Ramos (cell line): ENCODE measurements around the gene EYA4.
"Not testable (repeated sequence)": the region's sequence is repeated elsewhere in the genome, so short reads cannot be mapped to it uniquely, and the experiment has no call there.

Source experiments
- in situ Hi-C: fragments of 300-500 bp; cut with MboI; formaldehyde crosslinking; loops from one replicate; pipeline ENCODE4 v1.14.3; 2022; ENCODE audit warnings: low sequenced_read_pairs; ENCODE audit not compliant: unreplicated experiment

Gene EYA4

DNA sequence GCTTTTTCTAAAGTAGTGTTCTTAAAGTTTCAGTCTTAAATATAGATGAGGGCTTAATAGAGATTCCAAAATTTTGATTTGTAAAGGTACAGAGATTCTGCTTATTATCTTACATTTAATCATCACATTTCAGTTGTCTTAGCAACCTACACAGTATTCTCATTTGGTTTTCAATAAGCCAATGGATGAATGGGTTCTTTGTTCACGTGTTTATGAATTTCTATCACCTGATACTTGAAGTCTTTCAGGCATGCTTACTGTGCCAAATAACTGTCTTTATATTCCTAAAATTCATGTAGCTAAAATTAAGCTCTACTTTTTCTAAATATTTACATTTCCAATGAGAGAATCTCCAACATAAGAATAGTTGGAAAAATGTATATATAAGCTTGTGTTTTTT lies 152.7 kb downstream of the EYA4 start:
- in situ Hi-C loops, result no loop called here

DNA sequence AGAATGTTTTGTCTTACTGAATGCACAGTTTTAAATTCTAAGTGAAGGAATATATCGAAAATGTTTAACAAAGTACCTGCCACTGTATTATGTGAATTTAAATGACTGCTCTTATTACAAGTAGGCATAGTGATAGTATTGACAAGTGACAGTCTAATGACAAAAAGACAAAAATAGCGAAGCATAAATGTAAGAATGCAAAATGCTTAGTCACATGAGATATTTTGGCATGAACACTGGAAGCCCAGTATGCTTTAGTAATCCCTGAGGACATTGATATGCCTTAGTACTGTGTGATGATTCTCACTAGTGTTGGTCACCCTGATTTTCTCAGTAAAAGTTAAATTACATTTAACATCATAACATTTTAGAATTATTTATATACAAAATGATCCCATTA lies 153.5 kb downstream of the EYA4 start:
- in situ Hi-C loops, result no loop called here

DNA sequence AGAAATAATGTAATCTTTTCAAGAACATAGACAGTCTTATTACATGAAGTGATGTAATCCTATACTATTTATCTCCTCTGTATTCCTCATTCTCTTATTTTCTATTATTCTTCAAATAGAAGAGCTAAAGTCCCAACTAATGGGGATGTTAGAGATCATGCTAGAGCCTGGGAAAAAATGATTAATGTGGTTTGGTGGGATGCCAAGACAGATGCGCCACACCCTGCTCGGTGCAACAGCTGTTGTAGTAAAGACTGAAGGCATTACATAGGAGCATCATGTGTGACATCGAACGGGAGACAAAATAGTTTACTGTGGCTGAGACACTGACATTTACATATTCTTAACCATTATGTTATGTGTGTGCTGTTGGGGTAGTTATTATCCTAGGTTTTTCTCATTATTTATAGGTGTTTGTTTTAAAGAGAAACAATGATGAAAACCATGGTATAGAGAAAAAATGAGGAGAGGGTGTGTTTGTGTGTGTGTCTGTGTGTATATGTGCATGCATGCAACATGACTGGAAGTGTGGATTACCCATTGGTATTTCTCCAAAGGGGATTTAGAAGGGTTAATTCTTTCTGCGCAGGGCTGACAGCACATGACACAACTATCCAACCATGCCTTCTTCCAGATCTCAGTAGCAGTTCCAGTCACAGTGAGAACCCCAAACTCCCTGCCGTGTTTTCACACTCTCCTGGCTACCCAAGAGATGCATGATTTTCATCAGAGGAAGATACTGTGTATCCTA lies 155.3 kb downstream of the EYA4 start:
- in situ Hi-C loops, result no loop called here

GRCh38 chr6:133396984-133397348 lies 155.8 kb downstream of the EYA4 start:
- in situ Hi-C loops, result no loop called here

- in situ Hi-C loops, result not testable (repeated sequence)
These were observed 156.4 kb downstream of the EYA4 start for GRCh38 chr6:133397601-133398000.

DNA sequence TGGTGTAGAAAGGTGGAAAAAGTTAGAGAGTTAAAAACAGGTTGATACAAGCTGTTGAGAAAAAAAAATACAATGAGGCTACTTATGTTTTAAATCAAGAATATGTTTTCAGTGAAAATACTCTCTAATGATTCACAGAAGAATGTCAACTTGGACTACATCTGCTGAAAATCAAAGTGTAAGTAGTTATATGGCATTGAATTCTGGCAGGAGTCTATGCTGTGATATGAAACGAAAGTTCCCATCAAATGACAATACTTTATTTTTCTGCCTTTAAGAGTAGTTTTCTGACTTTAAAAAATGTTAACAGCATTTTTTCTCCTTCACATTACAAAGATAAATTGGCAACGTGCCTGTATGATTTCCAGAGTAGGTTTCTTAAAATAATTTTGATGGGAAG lies 158.3 kb downstream of the EYA4 start:
- in situ Hi-C loops, result no loop called here

DNA sequence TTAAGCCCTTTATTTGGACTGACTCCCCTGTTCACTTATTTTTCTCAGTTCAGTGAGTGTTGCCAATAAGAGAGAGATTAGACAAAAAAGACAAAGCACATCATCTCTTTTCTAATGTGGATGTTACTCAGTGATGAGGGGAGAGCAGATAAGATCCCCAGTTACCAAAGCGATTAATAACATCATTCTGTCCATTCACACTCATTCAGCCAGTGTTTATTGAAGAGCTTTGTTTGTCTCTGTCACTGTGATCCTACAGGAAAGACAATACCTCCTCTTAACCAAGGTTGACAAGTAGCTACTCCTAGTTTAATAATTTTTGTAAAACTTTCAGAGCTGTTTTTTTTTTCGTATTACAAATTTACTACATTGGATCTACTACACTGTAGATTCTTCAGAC lies 163.0 kb downstream of the EYA4 start:
- in situ Hi-C loops, result no loop called here

- in situ Hi-C loops, result no loop called here
These were observed 163.6 kb downstream of the EYA4 start for GRCh38 chr6:133404728-133405127.

DNA sequence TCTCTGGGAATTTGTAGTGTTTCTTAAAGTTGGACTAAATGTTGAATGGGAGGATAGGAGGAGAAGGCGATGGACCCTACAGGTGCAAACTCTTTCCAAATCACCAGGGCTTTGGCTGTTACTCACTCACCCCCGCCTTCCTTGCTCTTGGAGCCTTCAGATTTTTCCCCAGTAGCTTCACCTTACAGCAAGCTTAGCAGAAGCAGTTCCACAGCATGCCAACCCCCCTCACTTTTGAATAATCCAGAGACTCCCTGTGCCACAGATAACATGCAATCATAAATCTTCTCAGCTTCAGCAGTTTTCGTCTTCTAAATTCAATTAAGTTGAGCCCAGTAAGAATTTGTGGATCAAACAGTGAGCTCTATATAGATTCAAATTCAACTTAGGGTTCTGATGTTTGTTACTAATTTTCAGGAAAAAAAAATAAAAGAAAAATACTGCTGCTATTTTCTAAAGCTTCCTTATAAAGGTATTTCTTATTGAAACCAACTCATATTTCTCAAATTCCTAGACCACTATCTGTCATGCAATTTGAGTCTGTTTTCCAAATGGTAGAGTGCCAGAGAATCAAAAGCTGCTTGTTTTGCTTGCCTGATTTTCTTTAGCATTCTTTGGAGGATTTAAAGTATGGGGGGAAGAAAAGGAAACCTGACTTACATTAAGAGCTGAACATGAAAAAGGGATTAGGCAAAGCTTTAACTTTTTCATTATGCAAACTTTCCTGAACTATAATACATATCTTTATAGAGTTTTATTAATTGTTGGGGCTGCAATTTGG lies 166.4 kb downstream of the EYA4 start:
- in situ Hi-C loops, result no loop called here

- in situ Hi-C loops, result no loop called here
These were observed 167.0 kb downstream of the EYA4 start for GRCh38 chr6:133408132-133408531.

GRCh38 chr6:133408543-133408942 lies 167.4 kb downstream of the EYA4 start:
- in situ Hi-C loops, result no loop called here

GRCh38 chr6:133410638-133411435 lies 169.7 kb downstream of the EYA4 start:
- in situ Hi-C loops, result no loop called here

GRCh38 chr6:133411757-133412156 lies 170.6 kb downstream of the EYA4 start:
- in situ Hi-C loops, result no loop called here

DNA sequence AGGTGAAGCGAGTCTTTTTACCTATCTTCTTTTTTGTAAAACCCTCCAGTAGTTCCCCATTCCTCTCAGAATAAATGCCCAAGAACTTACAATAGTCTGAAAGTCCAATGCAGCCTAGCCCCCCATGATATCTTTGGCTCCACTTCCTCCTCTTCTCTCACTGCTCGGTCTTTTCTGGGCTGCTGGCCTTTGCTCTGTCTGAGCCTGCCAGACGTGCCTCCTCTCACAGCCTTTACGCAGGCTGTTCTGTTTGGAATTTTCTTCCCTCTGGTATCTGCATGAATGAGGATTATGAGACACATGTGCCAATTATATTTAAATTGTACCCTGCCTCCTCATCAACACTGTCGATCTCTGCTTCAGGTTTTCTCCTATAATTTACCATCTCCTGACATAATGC lies 174.1 kb downstream of the EYA4 start:
- in situ Hi-C loops, result no loop called here

GRCh38 chr6:133418108-133418507 lies 177.0 kb downstream of the EYA4 start:
- in situ Hi-C loops, result no loop called here

DNA sequence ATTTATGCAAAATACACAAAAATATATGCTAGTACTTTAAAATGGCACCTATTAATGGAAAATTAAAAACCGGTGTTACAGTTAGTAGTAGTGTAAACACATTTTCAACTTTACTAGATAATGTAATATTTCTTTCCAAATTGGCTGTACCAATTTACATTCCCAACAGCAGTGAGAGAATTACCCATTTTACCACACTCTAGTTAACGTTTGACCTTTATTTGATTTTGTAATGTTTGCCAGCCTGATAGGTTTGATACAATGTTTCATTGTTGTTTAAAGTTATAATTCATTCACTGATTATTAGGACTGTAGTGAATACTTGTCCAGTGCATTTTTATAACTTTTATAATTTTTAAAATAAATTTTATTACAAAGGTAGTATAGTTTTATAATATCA lies 182.1 kb downstream of the EYA4 start:
- in situ Hi-C loops, result no loop called here

DNA sequence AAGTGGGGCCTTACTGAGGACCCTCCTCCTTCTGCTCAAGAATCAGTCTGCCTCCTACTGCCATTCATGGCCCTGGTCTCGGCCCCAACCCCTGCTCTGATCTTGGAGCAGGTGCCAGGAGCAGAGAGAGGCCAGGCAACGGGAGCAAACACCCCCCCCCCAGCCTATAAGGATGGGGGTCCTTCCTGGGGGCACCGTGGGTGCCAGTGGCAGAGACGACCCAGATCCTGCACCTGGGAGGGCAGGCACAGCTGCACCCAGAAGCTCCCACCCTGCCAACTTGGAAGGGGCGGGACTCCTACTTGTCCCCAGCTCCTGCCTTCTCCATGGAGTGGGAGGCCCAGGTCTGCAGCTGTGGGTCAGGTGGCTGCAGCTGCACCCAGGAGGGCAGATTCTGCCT lies 183.2 kb downstream of the EYA4 start:
- in situ Hi-C loops, result no loop called here

DNA sequence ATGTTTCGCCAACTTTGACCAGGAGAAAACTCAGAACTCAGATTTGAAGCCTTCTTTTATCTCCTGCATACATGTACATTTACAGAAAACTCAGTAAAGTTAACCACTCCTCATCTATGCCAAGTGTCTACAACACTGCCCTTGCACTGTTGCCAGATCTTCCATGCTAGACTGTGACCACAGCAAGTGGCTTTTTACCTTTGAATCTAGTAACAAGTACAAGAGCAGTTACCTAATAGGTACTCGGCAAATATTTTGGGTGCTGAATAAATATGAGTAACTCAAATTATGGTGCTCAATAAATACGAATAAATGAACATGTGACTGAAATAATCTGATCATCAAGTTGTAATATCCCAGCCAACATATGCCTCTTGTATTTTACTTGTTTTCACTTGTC lies 184.9 kb downstream of the EYA4 start:
- in situ Hi-C loops, result no loop called here

DNA sequence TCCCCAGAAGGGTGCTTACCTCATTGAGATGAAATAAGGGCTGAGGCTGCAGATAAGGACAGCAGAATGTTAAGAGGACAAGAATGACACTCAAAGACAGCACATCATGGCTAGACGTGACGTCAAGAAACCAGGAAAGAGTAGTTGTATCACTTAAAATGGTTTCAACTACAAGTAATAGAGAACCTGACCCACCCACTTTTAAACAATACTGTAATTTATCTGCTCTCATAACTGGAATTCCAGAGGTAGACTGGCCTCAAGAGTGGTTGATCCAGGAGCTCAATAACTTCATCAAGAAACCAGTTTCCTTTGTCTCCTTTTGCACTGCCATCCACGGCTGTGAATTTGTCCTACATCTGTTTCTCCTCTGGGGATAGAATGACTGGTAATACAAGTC lies 187.1 kb downstream of the EYA4 start:
- in situ Hi-C loops, result no loop called here

DNA sequence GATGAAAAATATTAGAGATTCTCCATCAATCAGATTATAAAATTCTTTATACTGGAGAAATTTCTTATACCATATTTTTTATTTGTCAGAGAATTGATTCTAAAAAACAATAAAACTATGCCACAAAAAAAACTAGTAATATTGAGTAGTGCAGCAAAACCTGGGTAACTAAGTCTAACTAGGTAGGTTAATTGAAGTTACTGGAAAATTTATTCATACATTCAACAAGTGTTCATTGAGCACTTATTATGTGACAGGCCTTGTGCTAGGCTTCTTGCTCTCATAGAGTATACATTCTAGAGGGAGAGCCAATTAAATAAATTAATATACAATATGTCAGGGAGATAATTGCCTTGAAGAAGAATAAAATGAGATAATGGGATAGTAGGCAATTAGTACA lies 189.4 kb downstream of the EYA4 start:
- in situ Hi-C loops, result no loop called here

GRCh38 chr6:133431031-133431430 lies 189.9 kb downstream of the EYA4 start:
- in situ Hi-C loops, result no loop called here
